ENCODE measurements around the gene PRCC. TPM values are rescaled to one million over a fixed set of nuclear protein-coding genes. Genes with fewer than 3 reads are reported as not detected.

The PRCC gene
- total and polyA plus RNA-seq, 10 donors, result 39.1 to 64.6 (median 55.7) TPM

DNA sequence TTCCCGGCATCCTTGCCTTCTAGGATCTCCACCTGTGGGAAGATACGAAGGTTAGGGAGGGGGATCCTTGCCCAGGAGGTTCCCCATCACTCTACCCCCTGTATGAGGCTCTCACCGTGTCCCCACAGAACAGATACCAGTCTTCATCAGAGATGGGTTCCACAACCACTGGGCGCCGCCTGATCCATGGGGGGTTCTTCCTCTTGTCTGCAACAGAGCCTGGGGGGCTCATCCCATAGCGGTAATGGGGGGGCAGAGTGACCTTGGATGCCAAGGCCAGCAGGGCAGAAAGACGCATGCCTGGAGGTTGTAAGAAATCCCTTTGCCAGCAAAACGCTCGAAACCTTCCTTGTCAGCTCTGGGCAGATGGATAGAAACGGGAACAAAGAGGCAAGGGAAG lies 28.9 kb upstream of the PRCC start:
- Histone ChIP-seq H3K27ac (no peak overlapping the region), H3K9me3 (no peaks in the 10 kb centered on the region), H3K4me3 (no peak overlapping the region), H3K36me3 (peaks cover 0 to 72% (median 39%) of the 10 kb centered on the region in 6 donors), H3K27me3 (replicated peaks in 1 of 7) (no peaks in the 10 kb centered on the region), H3K4me1 (peaks cover 11 to 46% (median 22%) of the 10 kb centered on the region in 6 donors)
- TF ChIP-seq, protein P1, sequence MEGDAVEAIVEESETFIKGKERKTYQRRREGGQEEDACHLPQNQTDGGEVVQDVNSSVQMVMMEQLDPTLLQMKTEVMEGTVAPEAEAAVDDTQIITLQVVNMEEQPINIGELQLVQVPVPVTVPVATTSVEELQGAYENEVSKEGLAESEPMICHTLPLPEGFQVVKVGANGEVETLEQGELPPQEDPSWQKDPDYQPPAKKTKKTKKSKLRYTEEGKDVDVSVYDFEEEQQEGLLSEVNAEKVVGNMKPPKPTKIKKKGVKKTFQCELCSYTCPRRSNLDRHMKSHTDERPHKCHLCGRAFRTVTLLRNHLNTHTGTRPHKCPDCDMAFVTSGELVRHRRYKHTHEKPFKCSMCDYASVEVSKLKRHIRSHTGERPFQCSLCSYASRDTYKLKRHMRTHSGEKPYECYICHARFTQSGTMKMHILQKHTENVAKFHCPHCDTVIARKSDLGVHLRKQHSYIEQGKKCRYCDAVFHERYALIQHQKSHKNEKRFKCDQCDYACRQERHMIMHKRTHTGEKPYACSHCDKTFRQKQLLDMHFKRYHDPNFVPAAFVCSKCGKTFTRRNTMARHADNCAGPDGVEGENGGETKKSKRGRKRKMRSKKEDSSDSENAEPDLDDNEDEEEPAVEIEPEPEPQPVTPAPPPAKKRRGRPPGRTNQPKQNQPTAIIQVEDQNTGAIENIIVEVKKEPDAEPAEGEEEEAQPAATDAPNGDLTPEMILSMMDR (IDR thresholded peaks at IDR 0.05 in 8 of 11, conservative IDR thresholded peaks at IDR 0.05 in 3 of 11), result no peak
- intact Hi-C loops (cut with DNase I; ENCODE audit: low total_unique reads), result no loop called here
- DNase-seq, result peak; percentile 69
- WGBS, 5 donors, result 82 to 91% (median 85%) methylated on average over 10 of the region's 10 CpGs

DNA sequence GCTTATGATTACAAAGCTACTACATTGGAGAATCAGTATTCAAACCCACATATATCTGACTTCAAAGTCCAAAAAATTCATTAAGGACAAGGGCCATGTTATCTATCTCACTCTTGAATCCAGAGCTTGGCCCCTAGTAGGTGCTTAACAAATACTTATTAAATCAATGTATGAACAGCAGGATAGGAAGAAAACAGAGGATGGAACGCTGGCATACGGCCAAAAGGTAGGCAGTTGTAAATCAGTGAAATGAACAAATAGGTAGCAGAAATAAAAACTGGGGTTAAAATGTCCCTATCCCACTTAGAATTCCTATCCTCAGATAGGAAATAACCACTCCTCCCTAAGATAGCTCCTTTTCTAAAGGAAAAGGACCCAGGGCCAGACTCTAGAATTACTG lies 28.4 kb upstream of the PRCC start:
- TF ChIP-seq, protein P1 (IDR thresholded peaks at IDR 0.05 in 8 of 11, conservative IDR thresholded peaks at IDR 0.05 in 3 of 11), result no peak
- TF ChIP-seq POLR2A (IDR thresholded peaks at IDR 0.05) (no peak), POLR2AphosphoS5 (IDR thresholded peaks at IDR 0.05) (no peak)
- intact Hi-C loops (cut with DNase I; ENCODE audit: low total_unique reads), result no loop called here
- DNase-seq, result no peak
- Histone ChIP-seq H3K4me3 (no peak overlapping the region), H3K27ac (no peak overlapping the region), H3K36me3 (peaks cover 0 to 72% (median 40%) of the 10 kb centered on the region in 6 donors), H3K4me1 (peaks cover 11 to 51% (median 24%) of the 10 kb centered on the region in 6 donors), H3K9me3 (no peaks in the 10 kb centered on the region), H3K27me3 (replicated peaks in 1 of 7) (no peaks in the 10 kb centered on the region)
- WGBS, 5 donors, result 87 to 96% (median 92%) methylated on average over 2 of the region's 2 CpGs

DNA sequence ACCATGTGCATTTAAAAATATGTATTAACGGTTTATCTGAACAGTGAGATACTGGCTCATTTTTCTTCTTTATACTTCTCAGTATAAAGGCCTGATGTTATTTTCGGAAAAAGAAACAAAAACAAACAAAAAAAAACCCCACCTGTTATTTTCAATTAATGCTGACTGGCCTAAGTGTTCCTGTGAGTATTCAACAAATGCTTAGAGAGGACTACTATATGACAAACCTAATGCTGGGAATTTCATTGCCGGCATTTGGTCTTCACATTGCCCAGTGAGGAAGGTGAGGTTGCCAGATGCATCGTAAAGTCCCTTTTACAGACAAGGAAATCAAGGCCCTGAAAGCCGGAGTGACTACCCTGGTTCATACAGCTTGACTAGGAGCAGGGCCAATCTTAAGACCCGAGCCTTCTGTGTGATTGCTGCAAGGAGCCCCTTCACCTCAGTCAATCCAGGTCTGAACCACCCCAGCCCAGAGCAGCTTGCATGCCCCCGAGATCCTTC lies 27.0 kb upstream of the PRCC start:
- WGBS, 5 donors, result 17 to 33% (median 21%) methylated on average over 7 of the region's 7 CpGs
- no peak for DNase-seq
- intact Hi-C loops (cut with DNase I; ENCODE audit: low total_unique reads), result no loop called here
- Histone ChIP-seq H3K36me3 (peaks cover 0 to 72% (median 50%) of the 10 kb centered on the region in 6 donors), H3K27ac (peak overlapping the region; percentile 87 to 96 (median 91)), H3K4me3 (peak overlapping the region; percentile 84 to 92 (median 90)), H3K4me1 (peaks cover 11 to 65% (median 30%) of the 10 kb centered on the region in 6 donors), H3K27me3 (replicated peaks in 1 of 7) (no peaks in the 10 kb centered on the region), H3K9me3 (no peaks in the 10 kb centered on the region)
- TF ChIP-seq POLR2A (IDR thresholded peaks at IDR 0.05) (no peak), POLR2AphosphoS5 (IDR thresholded peaks at IDR 0.05) (no peak)
- TF ChIP-seq, protein P1 (IDR thresholded peaks at IDR 0.05 in 8 of 11, conservative IDR thresholded peaks at IDR 0.05 in 3 of 11), result no peak

DNA sequence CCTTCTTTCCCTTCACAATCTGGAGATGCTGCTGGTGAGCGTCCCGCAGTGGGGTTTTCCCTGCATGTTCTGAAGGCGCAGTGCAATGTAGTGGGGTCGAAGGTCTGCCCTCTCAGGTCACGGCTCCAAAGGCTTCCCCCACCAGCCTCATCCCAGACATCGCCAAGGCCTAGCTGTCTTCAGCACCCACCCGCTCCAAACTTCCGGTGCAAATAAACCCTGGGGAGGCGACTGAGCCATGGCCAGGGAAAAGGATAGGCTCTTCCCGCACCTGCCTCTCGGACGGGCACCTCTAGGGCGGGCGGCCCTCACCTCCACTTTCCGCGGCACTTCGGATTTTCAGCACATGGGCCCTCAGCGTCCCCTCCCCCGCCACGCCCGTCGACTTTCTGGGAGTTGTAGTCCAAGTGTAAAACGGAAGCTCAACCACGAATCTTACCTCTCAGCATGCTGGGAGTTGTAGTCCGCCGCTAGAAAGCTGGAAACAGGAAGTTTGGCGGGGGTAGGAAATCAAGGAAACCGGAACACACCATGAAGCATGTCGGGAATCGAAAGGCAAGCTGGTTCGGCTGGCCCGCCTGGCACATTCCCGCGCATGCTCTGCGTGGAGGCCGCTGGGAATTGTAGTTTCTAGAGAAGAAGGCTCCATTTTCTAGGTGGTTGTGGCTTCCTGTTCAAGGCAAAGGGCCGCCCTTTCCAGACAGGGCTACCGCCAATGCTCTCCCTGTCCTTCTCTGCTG lies 26.4 kb upstream of the PRCC start, which contains the start of gene MRPL24:
Gene MRPL24, minus strand, starts transcription at position 348 of the 740 bp plus-strand sequence. CDS start 2,384 bp downstream, outside the sequence.
- Histone ChIP-seq H3K27me3 (replicated peaks in 1 of 7) (no peaks in the 10 kb centered on the region), H3K9me3 (no peaks in the 10 kb centered on the region), H3K36me3 (peaks cover 0 to 69% (median 48%) of the 10 kb centered on the region in 6 donors), H3K4me1 (peaks cover 11 to 71% (median 36%) of the 10 kb centered on the region in 6 donors), H3K4me3 (peak within 1 kb of the TSS; percentile 84 to 92 (median 90)), H3K27ac (peak within 1 kb of the TSS; percentile 87 to 96 (median 91))
- intact Hi-C loops (cut with DNase I; ENCODE audit: low total_unique reads), result no loop called here
- TF ChIP-seq POLR2A (IDR thresholded peaks at IDR 0.05) (peak in 1 of 3 donors; percentile 80), POLR2AphosphoS5 (IDR thresholded peaks at IDR 0.05) (peak; percentile 90 to 97 (median 92))
- TF ChIP-seq, protein P1 (IDR thresholded peaks at IDR 0.05 in 8 of 11, conservative IDR thresholded peaks at IDR 0.05 in 3 of 11), result peak in 2 of 11 experiments; percentile 12 to 15
- DNase-seq, result peak; percentile 98
- WGBS, 5 donors, result 0 to 1% (median 0%) methylated on average over 27 to 38 of the region's 38 CpGs

Data from spleen (tissue), 11 donors.